Endodermal cell (in vitro differentiated cells): ENCODE measurements around the gene GSAP. TPM values are rescaled to one million over a fixed set of nuclear protein-coding genes. Genes with fewer than 3 reads are reported as not detected.

ENCODE experiments used
- DNase-seq: peaks from one replicate; pipeline ENCODE4 v3.0.0-alpha.2; 2017
- H3K27ac ChIP-seq: 2 replicates; pipeline ENCODE4 v1.5.1; 2013; ENCODE audit warnings: mild to moderate bottlenecking, low read depth, low read length, moderate library complexity
- H3K27me3 ChIP-seq: 2 replicates; pipeline ENCODE4 v1.6.1; 2013; ENCODE audit warnings: mild to moderate bottlenecking, low read length, moderate library complexity; ENCODE audit not compliant: insufficient read depth, control insufficient read depth, poor library complexity, severe bottlenecking
- H3K36me3 ChIP-seq: 2 replicates; pipeline ENCODE4 v1.7.0; 2013; ENCODE audit warnings: mild to moderate bottlenecking, low read length, moderate library complexity; ENCODE audit not compliant: control insufficient read depth, insufficient read depth
- H3K4me1 ChIP-seq: one replicate; pipeline ENCODE4 v1.7.0; 2013; ENCODE audit warnings: low read length; ENCODE audit not compliant: control insufficient read depth, insufficient read depth
- H3K4me3 ChIP-seq: 2 replicates; pipeline ENCODE4 v1.5.1; 2013; ENCODE audit warnings: mild to moderate bottlenecking, low read length, moderate library complexity
- H3K9ac ChIP-seq: 2 replicates; pipeline ENCODE4 v1.6.1; 2013; ENCODE audit warnings: mild to moderate bottlenecking, low read length, moderate library complexity; ENCODE audit not compliant: poor library complexity, severe bottlenecking; ENCODE audit errors: extremely low read depth
- H3K9me3 ChIP-seq: 2 replicates; pipeline ENCODE4 v1.6.1; 2013; ENCODE audit warnings: mild to moderate bottlenecking, low read length, moderate library complexity; ENCODE audit not compliant: control insufficient read depth
- H3K27ac Mint-ChIP-seq: 2 replicates; pipeline ENCODE4 v1.8.0; 2020; ENCODE audit warnings: mixed read lengths
- H3K27me3 Mint-ChIP-seq: 2 replicates; pipeline ENCODE4 v1.8.0; 2021; ENCODE audit warnings: mild to moderate bottlenecking, mixed read lengths; ENCODE audit not compliant: insufficient read depth
- H3K36me3 Mint-ChIP-seq: 2 replicates; pipeline ENCODE4 v1.8.0; 2020; ENCODE audit warnings: low read depth, mixed read lengths
- H3K4me1 Mint-ChIP-seq: 2 replicates; pipeline ENCODE4 v1.8.0; 2020; ENCODE audit warnings: mixed read lengths
- H3K4me3 Mint-ChIP-seq: 2 replicates; pipeline ENCODE4 v1.8.0; 2020; ENCODE audit warnings: mild to moderate bottlenecking, moderate library complexity, mixed read lengths
- H3K9me3 Mint-ChIP-seq: 2 replicates; pipeline ENCODE4 v1.8.0; 2020; ENCODE audit warnings: mild to moderate bottlenecking, mixed read lengths
- WGBS, 2 experiments: methylation state at CpG; one replicate each; pipeline versions ENCODE4 v1.1.5 to v1.1.7; 2013; ENCODE audit warnings: missing lambda C conversion rate in 2 of 2, mixed read lengths in 1 of 2; ENCODE audit not compliant: insufficient coverage in 1 of 2, insufficient read length in 1 of 2; 5-methylcytosine and 5-hydroxymethylcytosine counted together
- total RNA-seq, 2 donors: library from RNA; stranded (reverse); fragmentation: NEBNext Ultra II Directional in 1 of 2; extraction: Animal tissue kit (Norgen Biotek cat#: 25700) in 1 of 2; gene quantifications; 2 replicates in 1 of 2; 3 replicates in 1 of 2; pipeline ENCODE4 v1.2.1, GENCODE V29; 2021
- TF ChIP-seq, protein P1 (sequence below): fragments of 200-600 bp; sonication (generic); conservative IDR thresholded peaks from 2 replicates; pipeline ENCODE4 v1.5.0; 2021; ENCODE audit warnings: antibody characterized with exemption, mild to moderate bottlenecking

Gene GSAP
- total RNA-seq, 2 donors from 2014 or later = 0.82 to 0.90 TPM

DNA sequence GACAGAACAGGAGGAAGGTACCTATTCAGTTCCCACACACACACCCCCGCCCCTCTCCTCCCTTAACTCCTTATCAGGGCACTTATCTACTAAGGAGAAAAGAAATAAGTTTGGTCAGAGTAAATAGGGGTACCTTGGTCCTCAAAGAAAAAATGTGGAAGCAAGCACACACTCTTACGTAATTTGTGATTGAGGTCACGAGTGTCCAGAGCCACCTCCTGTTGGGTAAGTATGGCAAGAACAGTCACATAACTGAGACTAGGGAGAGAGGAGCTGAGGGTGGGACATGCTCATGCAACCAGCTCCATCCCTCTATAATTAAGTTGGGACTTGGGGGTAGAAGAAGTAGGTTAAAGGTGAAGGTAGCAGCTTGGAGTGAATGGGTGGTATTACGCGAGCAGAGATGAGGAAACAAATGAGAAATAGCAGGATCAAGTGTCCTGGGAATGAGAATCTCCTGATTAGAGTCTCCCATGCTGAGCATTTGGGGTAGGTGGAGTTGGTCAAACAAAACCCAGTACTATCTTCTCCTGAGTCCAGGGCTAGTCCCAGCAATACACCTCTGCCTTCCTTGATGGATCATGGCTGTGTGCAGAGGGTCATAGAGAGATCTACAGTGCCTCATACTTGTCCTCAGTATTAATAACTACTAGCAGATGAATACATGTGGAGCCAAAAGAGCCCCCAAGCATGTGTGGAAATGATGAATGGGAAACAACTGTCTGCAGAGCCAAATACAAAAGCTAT, 77.1 kb downstream of the GSAP start:
- no peaks in the 10 kb centered on the region for H3K27me3 ChIP-seq
- H3K36me3 ChIP-seq = no peaks in the 10 kb centered on the region
- Mint-ChIP-seq H3K27ac (peak overlapping the region; percentile 4), H3K27me3 (no peaks in the 10 kb centered on the region), H3K9me3 (peaks cover 4% of the 10 kb centered on the region), H3K36me3 (peaks cover 5% of the 10 kb centered on the region), H3K4me3 (no peak overlapping the region), H3K4me1 (peaks cover 14% of the 10 kb centered on the region)
- no peak for DNase-seq
- H3K4me3 ChIP-seq = peak overlapping the region; percentile 61
- TF ChIP-seq, protein P1, sequence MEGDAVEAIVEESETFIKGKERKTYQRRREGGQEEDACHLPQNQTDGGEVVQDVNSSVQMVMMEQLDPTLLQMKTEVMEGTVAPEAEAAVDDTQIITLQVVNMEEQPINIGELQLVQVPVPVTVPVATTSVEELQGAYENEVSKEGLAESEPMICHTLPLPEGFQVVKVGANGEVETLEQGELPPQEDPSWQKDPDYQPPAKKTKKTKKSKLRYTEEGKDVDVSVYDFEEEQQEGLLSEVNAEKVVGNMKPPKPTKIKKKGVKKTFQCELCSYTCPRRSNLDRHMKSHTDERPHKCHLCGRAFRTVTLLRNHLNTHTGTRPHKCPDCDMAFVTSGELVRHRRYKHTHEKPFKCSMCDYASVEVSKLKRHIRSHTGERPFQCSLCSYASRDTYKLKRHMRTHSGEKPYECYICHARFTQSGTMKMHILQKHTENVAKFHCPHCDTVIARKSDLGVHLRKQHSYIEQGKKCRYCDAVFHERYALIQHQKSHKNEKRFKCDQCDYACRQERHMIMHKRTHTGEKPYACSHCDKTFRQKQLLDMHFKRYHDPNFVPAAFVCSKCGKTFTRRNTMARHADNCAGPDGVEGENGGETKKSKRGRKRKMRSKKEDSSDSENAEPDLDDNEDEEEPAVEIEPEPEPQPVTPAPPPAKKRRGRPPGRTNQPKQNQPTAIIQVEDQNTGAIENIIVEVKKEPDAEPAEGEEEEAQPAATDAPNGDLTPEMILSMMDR = no peak
- H3K9ac ChIP-seq = no peak overlapping the region
- no peak overlapping the region for H3K27ac ChIP-seq
- no peaks in the 10 kb centered on the region for H3K4me1 ChIP-seq
- peaks cover 23% of the 10 kb centered on the region for H3K9me3 ChIP-seq
- 93 to 95% methylated on average over 4 of the region's 5 CpGs for WGBS, 2 experiments

DNA sequence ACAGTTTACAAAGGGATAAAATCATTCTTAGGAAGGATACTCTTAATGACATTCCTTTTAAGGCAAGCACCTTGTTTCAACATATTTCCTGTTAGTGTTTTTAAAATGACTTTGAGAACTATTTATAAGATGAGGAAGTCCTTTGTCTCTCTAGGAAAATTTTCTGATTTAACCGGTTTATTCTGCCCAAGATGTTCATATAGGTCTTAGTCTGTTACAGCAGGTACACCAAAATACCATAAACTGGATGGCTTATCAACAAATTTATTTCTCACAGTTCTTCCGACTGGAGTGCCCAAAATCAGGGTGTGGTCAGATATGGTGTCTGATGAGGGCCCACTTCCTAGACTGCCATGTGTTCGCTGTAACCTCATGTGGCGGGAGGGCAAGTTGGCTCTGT, 77.9 kb downstream of the GSAP start:
- H3K9me3 Mint-ChIP-seq = peaks cover 4% of the 10 kb centered on the region

DNA sequence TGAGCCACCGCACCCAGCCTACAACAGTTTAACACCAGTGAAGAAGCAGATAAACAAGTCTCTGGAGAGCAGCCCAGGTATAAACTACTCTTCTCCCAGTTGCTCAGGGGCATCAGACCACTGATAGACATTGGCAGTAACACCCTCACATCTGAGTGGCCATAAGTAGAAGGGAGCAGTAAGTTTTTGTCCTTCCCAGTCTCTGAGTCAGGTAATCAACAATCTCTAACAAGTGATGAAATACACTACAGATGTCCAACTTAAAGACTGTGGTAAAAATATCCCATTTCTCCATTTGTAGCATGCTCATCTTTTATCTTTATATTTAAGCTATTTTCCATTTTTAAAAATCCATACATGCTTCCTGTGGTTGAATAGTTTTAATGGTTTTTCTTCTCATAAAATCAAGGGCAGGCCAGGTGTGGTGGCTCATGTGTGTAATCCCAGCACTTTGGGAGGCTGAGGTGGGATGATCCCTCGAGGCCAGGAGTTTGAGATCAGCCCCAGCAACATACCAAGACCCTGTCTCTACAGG, 78.6 kb downstream of the GSAP start:
- Histone ChIP-seq H3K27me3 (no peaks in the 10 kb centered on the region), H3K4me1 (no peaks in the 10 kb centered on the region), H3K27ac (no peak overlapping the region), H3K4me3 (no peak overlapping the region), H3K9ac (no peak overlapping the region), H3K36me3 (no peaks in the 10 kb centered on the region), H3K9me3 (peaks cover 23% of the 10 kb centered on the region)
- TF ChIP-seq, protein P1 = no peak
- no peaks in the 10 kb centered on the region for H3K27me3 Mint-ChIP-seq
- peaks cover 4% of the 10 kb centered on the region for H3K9me3 Mint-ChIP-seq
- no peak for DNase-seq
- H3K4me1 Mint-ChIP-seq = peaks cover 14% of the 10 kb centered on the region
- 98% methylated on average over 2 of the region's 2 CpGs; no CpG with 5 or more reads in 1 of the 2 experiments for WGBS, 2 experiments
- H3K4me3 Mint-ChIP-seq = no peak overlapping the region
- H3K27ac Mint-ChIP-seq = no peak overlapping the region
- H3K36me3 Mint-ChIP-seq = peaks cover 5% of the 10 kb centered on the region

More for the DNA sequence above, 77.9 kb downstream of the GSAP start:
- no peak overlapping the region for H3K27ac Mint-ChIP-seq
- H3K4me3 Mint-ChIP-seq = no peak overlapping the region
- H3K36me3 ChIP-seq = no peaks in the 10 kb centered on the region
- TF ChIP-seq, protein P1 = no peak
- 97 to 100% methylated on average over 3 to 4 of the region's 4 CpGs for WGBS, 2 experiments
- H3K36me3 Mint-ChIP-seq = peaks cover 5% of the 10 kb centered on the region
- no peaks in the 10 kb centered on the region for H3K27me3 ChIP-seq
- H3K4me1 Mint-ChIP-seq = peaks cover 14% of the 10 kb centered on the region
- no peak overlapping the region for H3K27ac ChIP-seq
- no peak for DNase-seq
- no peak overlapping the region for H3K4me3 ChIP-seq
- H3K9ac ChIP-seq = no peak overlapping the region
- peaks cover 23% of the 10 kb centered on the region for H3K9me3 ChIP-seq
- no peaks in the 10 kb centered on the region for H3K4me1 ChIP-seq
- H3K27me3 Mint-ChIP-seq = no peaks in the 10 kb centered on the region
